Stimulated activated CD4-positive, alpha-beta T cell treated with anti-CD3 and anti-CD28 coated beads, TNF-alpha, amount 100 ng/mL, for 1 hour (primary cell): ENCODE results near the gene PRR5.

Experiments used
- DNase-seq, 3 donors: peaks; one replicate each; pipeline ENCODE4 v3.0.0-alpha.2; 2020; ENCODE audit warnings: low read depth in 3 of 3, low spot score in 1 of 3

Gene PRR5

DNA sequence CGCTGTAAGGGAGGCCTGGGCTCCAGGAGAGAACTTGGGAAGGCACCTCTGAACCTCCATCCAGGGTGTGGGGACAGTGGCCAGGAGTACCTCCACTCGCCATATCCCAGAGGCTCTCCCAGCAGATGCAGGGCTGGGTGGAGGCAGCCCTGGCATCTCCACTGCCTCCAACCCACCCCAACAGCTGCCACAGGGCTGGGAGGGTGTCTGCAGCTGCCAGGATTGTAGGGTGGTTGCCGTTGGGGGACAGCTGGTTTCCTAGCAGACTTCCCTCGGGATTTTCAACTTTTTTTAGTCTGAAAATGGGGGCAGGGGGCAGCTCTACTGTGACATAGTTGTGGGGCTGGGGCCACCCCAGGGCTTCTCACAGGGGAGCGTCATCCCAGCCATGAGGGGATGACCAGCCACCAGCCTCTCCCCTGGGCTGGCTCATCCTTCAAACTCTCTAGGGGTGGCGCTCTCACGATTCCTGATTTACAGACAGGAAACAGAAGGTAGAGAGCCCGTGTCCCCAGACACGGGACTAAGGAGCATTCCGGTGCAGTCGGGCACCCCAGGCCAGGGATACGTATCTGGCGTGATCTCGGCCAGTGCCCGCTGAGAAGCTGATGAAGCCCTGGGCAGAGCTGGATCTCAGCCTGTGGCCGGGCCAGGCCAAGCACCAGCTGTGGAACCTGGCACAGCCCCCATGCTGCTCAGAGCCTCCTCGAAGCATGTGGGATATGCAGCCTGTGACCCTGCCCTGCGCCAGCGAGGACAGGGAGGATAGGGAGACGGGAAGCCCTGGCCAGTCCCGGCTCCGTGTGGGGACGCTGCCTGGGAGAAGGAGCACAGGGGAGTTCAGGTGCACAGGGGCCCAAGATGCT lies 9.9 kb downstream of the PRR5 start:
- no peak for DNase-seq

DNA sequence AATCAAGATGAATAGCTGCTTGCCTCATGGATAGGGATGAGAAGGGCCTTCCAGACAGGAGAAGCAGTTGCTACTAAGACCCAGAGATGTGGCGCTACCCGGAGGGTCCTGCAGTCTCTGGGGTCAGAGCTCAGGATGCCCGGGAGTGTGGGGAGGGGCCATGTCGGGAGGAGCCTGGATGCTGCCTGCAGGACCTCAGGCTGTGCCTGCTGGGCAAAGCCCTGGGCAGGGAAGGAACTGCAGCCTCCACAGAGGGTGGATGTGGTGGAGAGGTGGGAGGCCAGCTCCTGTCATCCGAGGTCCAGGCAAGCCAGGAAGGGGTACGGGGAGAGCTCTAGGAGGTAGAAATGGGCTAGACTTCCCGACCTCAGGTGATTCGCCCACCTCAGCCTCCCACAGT lies 11.0 kb downstream of the PRR5 start:
- no peak for DNase-seq

DNA sequence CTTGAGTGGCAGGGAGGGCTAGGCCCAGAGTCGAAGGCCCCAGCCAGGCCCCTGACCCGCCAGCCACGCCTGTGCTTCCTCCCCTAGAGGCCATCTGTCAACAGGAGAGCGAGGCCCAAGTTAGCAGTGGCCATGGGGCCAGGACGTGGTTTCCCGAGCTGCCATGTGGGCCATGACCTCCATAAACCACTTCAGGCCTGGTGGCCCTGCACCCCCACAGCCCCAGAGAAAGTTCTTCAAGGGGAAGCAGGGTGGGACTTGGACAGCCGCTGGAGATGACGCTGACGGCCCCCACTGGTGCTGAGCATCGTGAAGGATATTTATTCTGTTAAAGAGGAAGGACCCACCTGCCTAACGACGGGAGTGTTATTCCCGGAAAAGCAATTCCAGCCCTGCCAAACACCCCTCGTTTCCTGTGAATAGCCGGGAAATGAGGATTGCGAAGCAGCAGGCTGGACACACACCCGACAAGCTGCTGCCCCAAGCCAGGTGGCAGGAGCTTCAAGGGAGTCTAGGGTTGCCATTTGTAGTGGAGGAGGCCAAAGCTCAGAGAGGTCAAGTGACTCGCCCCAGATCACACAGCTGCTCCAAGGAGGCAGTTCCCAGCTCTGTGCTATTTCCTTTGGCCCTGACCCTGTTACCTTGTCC lies 12.8 kb downstream of the PRR5 start:
- DNase-seq = no peak

DNA sequence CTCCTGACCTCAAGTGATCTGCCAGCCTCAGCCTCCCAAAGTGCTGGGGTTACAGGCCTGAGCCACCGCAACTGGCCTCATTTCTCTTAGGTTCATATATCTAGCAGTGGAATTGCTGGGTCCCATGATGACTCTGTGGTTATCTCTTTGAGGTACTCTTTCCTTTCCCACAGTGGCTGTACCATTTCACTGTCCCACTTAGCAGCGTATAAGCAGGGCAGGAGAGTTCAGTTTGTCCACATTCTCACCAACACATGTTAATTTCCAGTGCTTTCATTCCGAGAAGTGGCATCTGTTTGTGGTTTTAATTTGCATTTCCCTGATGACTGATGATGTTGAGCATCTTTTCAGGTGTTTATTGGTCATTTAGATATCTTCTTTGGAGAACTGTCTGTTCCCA lies 16.4 kb downstream of the PRR5 start:
- no peak for DNase-seq

GRCh38 chr22:44719586-44720368 lies 17.8 kb downstream of the PRR5 start:
- DNase-seq = no peak

DNA sequence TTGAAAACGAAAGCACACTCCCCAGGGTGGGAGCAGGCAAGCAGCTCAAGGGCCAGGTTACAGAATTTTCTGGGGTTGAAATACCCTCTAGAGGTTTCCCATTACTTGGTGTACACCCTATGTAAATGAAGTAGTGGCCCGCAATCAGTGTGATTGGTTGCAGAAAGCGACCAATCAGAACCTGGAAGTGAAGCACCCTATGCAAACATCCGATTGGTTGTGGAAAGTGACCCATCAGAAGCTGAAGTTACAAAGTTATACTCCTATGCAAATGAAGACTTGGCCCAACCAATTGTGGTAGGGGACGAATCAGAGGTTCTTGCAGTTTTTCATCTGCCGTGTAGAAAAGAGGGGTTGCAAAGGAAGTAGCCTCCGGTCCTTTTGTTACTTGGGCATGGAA lies 19.2 kb downstream of the PRR5 start:
- no peak for DNase-seq

- no peak for DNase-seq
These were observed 20.6 kb downstream of the PRR5 start for GRCh38 chr22:44722611-44723010.

DNA sequence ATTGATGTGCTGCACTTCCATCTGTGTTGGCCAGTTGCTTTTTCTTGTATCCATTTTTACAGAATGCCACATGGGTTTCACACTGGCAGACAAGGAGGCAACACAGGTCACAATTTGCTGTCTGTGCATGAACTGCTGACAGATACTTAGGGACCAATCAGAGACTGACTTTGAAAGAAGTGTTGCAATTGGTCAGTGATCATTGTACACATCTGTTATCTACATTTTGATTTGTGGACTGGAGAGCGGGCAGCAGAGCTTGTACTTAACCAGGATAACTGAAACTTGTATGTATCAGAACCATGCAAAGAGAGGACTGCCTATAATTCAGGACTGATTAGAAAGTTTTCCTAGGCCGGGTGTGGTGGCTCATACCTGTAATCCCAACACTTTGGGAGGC lies 21.8 kb downstream of the PRR5 start:
- DNase-seq = no peak

GRCh38 chr22:44724416-44724815 lies 22.4 kb downstream of the PRR5 start:
- no peak for DNase-seq

DNA sequence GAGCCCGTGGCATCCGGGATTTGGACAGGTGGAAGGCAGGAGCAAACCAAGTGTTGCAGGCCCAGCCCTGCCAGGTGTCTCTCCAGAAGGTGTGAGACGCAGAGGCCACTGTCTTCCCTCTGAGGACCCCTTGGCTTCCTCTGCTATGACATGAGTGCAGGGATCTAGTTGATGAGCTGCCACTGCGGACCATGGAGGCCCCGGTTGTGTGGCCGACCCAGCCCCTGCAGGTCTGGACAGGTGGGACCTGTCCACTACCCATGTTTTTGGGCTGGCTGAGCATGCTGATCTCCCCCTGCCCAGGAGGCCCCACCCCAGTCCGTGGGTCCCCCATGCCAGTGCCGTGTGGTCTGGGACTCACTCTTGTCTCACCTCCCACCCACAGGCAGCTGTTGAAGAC lies 22.9 kb downstream of the PRR5 start:
- DNase-seq = no peak

DNA sequence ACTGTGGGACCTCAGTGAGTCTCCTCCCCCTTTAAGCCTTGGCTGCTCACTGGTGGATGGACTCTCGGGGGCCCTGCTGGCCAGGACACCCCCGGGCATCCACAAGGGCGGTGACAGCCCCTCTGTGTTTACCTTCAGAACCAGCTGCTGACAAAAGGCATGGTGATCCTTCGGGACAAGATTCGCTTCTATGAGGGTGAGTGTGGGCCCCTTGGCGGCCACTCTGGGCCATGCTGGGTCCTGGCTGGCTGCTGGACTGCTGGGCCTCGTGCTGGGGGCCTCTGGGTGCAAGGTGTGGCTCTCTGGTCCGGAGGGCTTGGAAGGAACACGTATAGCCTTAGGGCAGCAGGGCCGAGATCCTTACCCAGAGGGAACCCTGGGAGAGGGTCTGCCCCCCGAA lies 24.4 kb downstream of the PRR5 start:
- no peak for DNase-seq

DNA sequence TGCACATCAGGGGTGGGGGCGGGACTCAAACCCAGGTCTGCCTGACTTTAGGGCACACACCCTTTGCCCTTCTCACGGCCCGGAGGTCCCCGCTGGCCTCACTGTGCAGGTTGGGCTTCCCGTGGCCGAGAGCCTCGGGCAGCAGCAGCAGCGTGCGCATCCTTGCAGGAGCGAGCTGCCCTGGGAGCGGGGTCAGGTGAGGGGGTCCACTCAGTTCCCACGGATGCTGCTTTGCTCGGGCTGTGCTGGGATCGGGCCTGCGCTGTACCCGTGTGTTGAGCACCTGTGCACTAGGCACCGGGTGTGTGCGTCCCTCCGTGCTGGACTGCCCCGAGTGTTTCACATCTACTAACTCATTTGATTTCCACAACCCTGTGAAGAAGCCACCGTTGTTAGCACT lies 25.1 kb downstream of the PRR5 start:
- DNase-seq = no peak

DNA sequence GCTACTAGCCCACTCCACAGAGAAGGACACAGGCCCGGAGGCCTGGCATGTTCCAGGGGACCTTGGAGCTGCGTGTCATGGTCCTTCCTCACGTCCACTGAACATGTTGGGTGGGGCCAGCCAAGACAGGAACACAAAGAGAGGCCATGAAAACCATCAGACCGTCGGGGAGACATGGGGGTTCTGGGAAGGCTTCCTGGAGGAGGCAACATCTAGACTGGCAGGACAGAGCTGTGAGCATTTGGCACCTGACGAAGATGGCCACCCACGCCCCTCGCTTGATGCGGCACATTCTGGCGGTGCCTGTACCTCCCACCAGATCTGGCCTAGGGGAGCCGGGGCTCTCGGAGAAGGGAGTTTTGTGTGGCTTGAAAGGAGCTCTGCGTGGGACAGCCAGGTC lies 25.7 kb downstream of the PRR5 start:
- no peak for DNase-seq

GRCh38 chr22:44728761-44729324 lies 26.8 kb downstream of the PRR5 start:
- no peak for DNase-seq

DNA sequence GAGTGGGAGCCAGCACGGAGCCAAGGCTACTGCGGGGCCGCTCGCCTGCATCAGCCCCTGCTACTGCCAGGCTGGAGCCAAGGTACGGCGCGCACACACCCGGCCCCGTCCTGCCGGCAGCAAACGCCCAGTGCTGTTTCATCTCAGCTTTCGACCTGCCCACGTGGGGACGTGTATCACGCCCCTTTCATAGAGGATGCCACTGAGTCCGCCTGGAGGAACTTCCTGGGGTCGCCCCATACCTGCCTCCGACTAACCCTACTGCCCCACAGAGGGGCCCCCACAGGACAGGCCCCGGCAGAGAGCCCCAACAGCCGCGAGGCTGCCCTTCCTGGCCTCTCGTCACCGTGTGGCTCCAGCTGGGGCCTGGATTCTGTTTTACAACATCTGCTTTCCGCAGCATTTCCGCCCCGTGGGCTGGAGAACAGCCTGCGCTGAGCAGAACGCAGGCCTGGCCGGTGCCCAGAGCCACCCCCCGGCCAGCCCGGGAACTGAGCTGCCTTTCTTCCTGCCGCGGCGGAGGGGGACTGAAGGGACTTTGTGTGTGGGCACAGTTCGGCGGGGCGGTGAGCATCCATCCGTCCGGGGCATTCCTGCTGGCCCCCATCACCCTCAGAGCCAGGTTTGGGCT lies 27.5 kb downstream of the PRR5 start:
- DNase-seq = no peak

GRCh38 chr22:44730022-44730393 lies 28.0 kb downstream of the PRR5 start:
- DNase-seq = no peak

GRCh38 chr22:44730490-44731356 lies 28.7 kb downstream of the PRR5 start:
- DNase-seq = no peak

GRCh38 chr22:44731357-44731970 lies 29.5 kb downstream of the PRR5 start:
- DNase-seq = no peak

DNA sequence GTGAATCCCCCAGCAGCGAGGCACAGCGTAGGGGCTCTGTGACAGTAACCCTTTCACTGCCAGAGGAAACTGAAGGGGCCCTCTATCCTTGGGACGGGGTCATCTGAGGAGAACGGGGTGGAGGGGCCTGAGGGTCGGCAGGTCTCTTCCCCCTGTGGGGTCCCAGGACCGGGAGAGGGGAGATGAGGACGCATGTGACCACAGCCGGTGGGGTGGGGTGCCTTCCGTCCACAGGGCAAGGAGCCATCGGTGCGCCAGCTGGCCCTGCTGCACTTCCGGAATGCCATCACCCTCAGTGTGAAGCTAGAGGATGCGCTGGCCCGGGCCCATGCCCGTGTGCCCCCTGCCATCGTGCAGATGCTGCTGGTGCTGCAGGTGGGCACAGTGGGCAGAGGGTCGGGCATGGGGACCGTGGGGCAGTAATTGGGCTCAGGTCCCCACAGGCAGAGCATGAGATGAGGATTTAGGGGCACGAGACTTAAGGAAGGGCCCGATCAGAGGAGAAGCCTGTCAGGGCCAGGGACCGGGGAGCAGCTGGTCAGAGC lies 30.1 kb downstream of the PRR5 start:
- no peak for DNase-seq

- no peak for DNase-seq
These were observed 30.7 kb downstream of the PRR5 start for GRCh38 chr22:44732661-44733060.
